GM12874 (cell line): ENCODE data around the gene FTCD.

Experiments
- CTCF ChIP-seq: IDR thresholded peaks from 2 replicates; pipeline ENCODE4 v1.5.1; 2011; ENCODE audit warnings: low read depth, mild to moderate bottlenecking, control low read depth, low read length, moderate library complexity; ENCODE audit not compliant: insufficient read depth

Gene FTCD

DNA sequence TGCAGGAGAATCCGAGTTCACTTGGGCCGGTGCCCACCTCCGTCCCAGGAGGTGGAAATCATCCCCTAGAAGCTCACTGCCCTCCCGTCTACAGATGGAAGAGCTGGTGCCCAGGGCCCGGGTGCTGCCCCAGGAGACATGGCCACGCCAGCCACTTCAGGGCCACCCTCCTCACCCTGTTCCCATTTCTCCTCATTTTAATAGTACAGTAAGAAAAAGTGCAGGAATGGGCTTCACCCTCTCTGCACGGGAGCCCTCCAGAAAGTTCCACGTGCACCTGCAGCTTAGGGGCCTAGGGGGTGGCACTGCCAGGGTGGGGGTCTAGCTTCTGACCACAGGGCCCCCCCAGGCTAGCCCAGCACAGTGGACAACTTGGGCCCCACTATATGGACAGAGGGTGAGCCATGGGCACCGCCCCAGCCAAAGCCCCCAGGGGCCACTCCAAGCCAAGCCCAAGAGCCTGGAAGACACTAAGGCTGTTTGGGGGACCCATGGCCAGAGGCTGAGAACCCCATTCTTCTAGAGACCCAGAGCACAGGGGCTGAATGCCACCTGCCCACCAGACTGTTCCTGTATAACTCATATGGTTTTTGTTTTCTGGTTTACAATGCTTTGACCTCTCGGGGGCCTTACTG, 3.4 kb upstream of the FTCD start:
- TF ChIP-seq CTCF: no peak

DNA sequence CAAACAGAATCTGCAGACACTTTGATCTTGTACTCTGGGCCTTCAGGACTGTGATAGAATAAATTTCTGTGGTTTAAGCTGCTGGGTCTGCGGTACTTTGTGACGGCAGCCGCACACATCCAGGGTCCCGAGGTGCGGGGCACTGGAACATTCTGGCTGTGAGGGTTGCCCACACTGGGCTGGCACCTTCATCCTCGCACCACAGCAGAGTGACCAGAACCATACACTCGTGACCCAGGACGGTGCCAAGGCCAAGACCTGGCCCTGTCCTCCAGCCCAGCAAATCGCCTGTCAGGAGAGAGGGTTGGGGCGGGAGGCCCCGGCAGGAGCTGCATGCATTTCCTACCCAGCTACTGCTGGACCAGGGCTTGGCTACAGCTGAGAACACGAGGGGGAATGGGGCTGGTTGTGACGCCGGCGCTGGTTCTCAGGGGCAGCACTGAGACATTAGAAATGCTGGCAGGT, 2.6 kb upstream of the FTCD start:
- TF ChIP-seq CTCF: no peak

DNA sequence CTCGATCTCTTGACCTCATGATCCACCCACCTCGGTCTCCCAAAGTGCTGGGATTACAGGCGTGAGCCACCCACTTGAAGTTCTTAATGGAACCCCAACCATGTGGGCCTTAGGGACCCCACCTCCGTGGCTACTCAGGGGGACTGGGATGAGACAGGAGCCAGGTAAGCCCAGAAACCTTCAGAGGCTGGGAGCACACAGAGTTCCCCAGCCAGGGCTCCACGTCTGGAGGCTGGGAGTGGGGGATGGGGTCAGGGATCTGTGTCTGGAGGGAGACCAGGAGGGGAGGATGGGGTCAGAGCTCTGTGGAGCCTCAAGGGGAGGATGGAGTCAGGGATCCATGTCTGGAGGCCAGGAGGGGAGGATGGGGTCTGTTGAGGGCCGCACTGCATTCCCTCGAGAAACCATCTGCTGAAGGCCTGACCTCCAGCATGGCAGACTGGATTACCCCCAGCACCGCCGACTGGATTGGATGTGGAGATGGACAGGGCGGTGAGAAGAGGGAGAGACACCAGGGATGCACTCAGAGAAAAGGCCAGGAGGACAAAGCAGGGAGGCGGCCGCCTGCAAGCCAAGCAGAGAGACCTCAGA, 2.1 kb upstream of the FTCD start:
- no peak for TF ChIP-seq CTCF

DNA sequence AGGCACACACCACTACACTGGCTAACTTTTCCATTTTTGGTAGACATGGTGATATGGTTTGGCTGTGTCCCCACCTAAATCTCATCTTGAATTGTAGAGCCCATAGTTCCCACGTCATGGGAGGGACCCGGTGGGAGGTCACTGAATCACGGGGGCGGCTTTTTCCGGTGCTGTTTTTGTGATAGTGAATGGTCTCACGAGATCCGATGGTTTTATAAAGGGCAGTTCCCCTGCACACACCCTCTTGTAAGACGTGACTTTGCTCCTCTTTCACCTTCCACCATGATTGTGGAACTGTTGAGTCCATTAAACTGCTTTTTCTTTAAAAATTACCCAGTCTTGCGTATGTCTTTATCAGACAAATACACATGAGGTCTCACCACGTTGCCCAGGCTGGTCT, 1.3 kb upstream of the FTCD start:
- TF ChIP-seq CTCF: no peak

GRCh38 chr21:46156378-46156645, 933 bp upstream of the FTCD start:
- no peak for TF ChIP-seq CTCF

DNA sequence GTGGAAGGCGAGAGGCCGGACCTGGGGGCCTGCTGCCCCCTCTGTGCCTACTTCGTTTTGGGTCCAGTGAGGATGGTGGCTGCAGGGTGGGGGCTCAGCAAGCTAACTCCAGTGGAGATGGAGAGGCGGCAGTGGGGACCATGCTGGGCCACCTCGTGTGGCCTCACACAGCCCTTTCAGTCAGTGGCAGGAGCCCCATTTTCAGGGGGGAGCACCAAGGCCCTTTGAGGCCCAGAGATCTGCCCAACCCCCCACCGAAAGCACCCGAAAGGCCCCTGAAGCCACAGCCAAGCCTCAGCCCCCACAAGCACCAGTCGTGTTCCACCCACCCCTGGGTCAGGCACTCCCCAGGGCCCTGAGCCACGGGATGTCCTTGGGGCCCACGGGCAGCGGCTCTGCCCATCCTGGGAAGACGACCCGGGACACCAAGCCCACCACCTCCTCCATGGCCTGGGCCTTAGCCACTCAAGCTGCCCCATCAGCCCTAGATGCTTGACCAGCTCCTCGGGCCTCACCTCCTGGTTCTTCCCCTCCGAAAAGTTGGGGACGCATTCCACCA, 345 bp downstream of the FTCD start:
- TF ChIP-seq CTCF: no peak

DNA sequence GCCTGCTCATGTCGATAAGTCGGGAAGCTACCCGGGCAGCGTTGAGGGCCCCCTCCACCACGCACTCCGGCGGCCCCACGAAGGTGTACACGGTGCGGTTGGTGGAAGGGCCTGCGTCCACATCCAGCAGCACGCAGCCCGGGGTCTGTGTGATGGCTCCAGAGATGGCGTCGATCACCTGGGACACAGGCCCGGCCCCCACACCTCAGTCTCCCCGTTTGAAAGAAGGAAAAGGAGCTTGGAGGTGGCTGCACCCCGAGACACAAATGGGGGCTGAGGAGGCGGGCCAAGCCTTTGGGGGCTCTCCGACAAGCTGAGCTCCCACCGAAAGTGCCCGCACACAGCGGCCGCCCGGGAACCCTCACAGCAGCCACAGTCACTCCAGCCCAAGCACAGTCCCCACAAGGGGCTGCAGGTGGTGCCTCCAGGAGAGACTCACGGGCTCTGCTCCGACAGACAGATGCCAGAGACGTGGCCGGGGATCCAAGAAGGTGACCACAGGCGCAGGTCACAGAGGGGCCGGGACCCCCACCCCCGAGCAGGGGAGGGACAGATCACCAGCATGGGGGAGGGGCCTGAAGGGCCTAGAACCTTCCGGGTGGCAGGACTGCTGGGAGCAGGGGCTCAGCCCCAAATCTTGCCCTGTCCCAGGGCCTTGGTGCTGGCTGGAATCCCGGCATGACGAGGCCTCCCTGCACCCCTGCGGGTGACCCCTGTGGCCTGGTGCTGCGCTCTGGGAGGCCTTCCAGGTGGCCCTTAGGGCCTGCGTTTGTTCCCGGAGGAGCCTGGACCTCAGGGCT, 1.0 kb downstream of the FTCD start:
- no peak for TF ChIP-seq CTCF
